Measurements from ENCODE around the gene GRIN2A.

Gene GRIN2A

DNA sequence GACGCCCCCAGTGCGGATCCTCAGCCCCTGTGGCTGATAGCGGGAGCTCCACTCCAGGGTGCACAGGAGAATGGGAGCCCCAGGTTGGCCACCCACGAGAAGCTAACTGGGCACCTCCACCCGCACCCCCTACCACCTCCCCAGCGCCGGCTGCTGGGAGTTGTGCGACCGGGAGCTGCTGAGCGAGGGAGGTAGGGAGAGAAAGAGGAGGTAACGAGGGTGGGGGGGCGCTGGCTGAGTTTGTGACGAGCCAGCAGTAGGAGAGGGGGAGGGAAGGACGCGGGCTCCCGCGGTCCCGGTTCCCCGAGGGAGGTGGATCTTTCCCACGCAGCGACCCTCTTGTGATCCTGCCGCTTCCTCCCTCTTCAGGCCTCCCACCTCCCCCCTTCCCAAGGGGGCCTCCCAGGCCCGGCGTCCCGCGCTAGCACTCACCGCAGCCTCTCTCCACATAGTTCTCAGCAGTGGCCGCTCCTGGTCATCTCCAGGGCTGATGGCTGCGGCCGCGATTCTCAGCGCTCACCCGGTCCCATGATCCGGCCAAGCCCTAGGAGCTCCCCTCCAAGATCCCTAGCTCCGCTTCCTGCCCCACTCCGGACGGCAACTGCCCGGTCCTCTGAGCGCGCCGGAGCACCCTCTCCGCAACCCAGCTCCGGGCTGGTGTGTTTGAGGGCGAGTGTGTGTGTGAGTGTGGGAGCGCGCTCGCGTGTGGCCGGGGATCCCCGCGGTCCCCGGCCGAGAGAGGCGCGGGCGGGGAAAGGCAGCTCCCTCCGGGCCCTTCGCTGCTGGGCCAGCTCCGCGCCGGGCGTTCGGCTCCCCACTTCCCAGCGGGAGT, at the start of gene GRIN2A:
TSS of gene GRIN2A (minus strand) at position 207 of the 832 bp plus-strand sequence. CDS start 2,017 bp downstream, outside the sequence.
- DNase-seq (ENCODE audit: low read depth in 2 of 2, low spot score in 1 of 2): no peak

GRCh38 chr16:10231563-10231962, 49.3 kb upstream of the GRIN2A start:
- no peak for DNase-seq (ENCODE audit: low read depth in 2 of 2, low spot score in 1 of 2)

GRCh38 chr16:10228779-10229178, 46.6 kb upstream of the GRIN2A start:
- no peak for DNase-seq (ENCODE audit: low read depth in 2 of 2, low spot score in 1 of 2)

- DNase-seq (ENCODE audit: low read depth in 2 of 2, low spot score in 1 of 2): no peak
Observed at GRCh38 chr16:10226987-10227306, 44.7 kb upstream of the GRIN2A start.

DNA sequence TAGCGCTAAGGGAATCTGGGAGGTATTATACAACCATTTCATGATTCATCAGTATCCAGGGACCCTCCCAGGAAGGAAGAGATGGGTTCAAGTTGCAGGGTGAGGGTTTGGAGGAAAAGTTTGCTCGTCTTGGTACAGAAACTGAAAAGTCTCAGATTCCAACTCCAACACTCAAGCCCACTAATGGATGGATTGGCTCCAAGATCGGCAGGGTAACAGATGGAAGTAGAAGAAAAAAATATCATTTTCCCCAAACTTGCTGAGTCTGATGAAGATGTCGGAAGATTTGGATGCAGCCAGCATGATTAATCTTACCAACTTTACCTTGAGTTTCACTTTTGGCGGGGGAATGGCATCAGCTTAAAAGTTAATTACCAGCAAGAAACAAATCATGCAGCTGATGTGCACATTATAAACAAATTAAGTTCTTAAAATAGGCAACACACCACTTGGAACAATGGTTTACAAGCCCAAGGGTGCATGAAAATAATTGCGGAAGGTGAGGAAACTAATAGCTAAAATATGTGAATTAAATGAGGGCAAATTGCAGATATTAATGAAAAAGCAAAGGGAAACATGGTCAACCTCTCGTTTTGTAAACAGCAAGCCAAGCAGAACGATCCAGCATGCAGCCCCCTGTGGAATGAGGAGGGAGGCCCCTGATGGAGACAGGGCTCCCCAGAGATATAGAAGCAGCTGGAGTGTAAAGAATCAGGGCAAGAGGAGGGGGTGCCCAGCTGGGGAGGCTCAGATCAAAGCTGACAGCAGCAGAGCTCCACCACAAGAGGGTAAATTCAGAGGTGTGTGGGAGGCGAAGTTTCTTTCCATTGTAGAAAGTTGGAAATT, 44.1 kb upstream of the GRIN2A start:
- DNase-seq (ENCODE audit: low read depth in 2 of 2, low spot score in 1 of 2): no peak

DNA sequence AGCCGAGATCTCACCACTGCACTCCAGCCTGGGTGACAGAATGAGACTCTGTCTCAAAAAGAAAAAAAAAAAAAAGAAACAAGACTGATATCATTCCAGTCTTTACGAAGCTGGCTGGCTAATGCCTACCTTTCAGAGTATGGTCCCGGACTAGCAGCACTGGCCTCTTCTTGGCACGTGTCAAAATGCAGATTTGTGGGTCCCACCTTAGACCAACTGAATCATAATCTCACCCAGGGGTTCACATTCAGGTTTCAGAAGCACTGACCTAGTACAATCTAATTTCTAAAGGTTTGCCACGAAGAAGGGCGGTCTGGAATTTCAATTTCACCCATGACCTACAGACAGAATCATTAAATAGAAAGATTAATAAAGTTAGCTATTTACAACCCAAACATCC, 43.4 kb upstream of the GRIN2A start:
- no peak for DNase-seq (ENCODE audit: low read depth in 2 of 2, low spot score in 1 of 2)

GRCh38 chr16:10224850-10225249, 42.6 kb upstream of the GRIN2A start:
- no peak for DNase-seq (ENCODE audit: low read depth in 2 of 2, low spot score in 1 of 2)

- DNase-seq (ENCODE audit: low read depth in 2 of 2, low spot score in 1 of 2): no peak
Observed at GRCh38 chr16:10220942-10221341, 38.7 kb upstream of the GRIN2A start.

GRCh38 chr16:10219742-10220141, 37.5 kb upstream of the GRIN2A start:
- no peak for DNase-seq (ENCODE audit: low read depth in 2 of 2, low spot score in 1 of 2)

- DNase-seq (ENCODE audit: low read depth in 2 of 2, low spot score in 1 of 2): no peak
Observed at GRCh38 chr16:10218490-10219206, 36.4 kb upstream of the GRIN2A start.

GRCh38 chr16:10213748-10214147, 31.5 kb upstream of the GRIN2A start:
- DNase-seq (ENCODE audit: low read depth in 2 of 2, low spot score in 1 of 2): no peak

DNA sequence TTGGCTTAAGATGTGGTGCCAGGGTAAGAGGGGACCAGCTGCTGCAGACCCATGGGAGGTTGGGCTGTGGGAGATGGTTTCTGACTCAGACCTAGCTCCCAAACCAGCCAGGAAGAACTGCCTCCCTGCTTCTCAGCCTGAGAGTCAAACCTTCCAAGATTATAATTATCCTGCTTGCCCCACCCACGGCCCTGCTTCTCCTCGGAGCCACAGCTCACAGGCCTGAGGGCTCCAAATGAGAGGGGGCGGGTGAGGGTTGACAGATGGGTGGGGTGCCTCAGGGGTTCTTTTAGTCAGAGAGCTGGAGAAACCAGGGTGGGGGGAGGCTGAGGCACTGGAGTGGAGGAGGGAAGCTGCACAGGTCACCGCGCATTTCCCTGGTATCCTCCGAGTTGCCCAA, 28.7 kb upstream of the GRIN2A start:
- DNase-seq (ENCODE audit: low read depth in 2 of 2, low spot score in 1 of 2): no peak

GRCh38 chr16:10206865-10207264, 24.6 kb upstream of the GRIN2A start:
- no peak for DNase-seq (ENCODE audit: low read depth in 2 of 2, low spot score in 1 of 2)

GRCh38 chr16:10206215-10206614, 24.0 kb upstream of the GRIN2A start:
- no peak for DNase-seq (ENCODE audit: low read depth in 2 of 2, low spot score in 1 of 2)

DNA sequence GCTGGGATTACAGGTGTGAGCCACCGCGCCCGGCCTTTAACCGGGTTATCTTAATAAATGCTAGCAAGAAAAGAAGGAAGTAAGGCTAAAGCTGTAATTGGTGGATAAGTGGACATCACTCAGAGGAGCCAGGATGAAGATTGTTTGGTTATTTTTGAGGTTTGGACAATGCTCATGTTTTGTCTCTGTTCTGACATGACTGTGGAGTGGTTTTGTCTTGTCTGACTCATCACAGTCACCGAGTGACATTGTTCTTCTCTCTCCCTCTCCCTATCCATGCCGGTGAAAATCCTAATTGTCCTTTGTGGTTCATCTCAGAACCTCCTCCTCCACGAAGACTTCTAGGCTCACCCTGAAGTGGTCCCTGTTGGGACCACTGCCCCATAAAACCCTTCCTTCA, 23.5 kb upstream of the GRIN2A start:
- no peak for DNase-seq (ENCODE audit: low read depth in 2 of 2, low spot score in 1 of 2)

GRCh38 chr16:10202649-10203048, 20.4 kb upstream of the GRIN2A start:
- no peak for DNase-seq (ENCODE audit: low read depth in 2 of 2, low spot score in 1 of 2)

- DNase-seq (ENCODE audit: low read depth in 2 of 2, low spot score in 1 of 2): no peak
Observed at GRCh38 chr16:10200637-10201586, 18.7 kb upstream of the GRIN2A start.

- DNase-seq (ENCODE audit: low read depth in 2 of 2, low spot score in 1 of 2): no peak
Observed at GRCh38 chr16:10196999-10197398, 14.8 kb upstream of the GRIN2A start.

DNA sequence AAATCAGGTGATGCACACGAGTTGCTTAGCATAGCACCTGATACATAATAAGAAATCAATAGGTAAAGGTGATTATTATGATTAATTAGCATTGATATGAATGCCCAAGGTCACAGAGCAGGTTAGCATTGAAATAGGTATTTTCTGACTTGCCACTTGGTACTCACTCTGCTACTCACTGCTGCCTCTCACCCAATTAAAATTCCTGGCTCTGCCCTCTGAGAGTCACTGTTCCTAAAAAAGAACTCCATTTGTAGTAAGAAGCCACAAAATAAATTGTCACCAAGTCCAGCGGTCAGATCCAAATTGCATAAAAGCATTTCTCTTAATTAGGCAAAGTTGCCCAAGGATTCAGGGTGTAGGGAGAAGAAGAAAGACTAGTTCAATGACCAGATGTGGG, 8.9 kb upstream of the GRIN2A start:
- no peak for DNase-seq (ENCODE audit: low read depth in 2 of 2, low spot score in 1 of 2)

DNA sequence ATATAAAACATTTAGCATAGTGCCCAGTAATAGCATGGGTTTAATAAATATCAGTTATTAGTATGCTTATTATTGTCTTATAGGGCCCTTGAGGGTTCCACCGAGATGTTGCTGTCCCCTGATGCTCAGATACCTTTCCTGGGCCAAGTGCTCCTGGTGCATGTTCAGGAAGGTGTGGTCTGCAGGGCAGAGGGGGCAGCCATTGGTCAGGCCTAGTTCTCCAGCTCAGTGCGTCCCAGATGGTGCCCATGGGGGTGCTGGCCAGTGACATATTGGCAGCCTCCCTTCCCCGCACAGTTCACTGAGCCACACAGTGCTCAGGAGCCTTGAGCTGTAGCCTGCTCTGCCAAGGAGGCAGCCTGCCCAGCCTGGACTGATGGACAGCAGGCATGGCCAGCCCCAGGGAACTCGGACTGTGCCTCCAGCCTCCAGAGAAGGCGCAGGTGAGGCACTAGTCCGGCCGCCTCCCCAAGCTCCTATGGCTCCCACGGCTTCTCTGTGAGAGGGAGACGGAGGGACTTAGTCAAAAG, 7.7 kb upstream of the GRIN2A start:
- no peak for DNase-seq (ENCODE audit: low read depth in 2 of 2, low spot score in 1 of 2)
